H1 (cell line): Measurements from ENCODE around the gene GPHA2. TPM values are rescaled to one million over a fixed set of nuclear protein-coding genes. Genes with fewer than 3 reads are reported as not detected.

ENCODE experiments used
- CTCF ChIA-PET: fragments of 300-600 bp; sonication (Branson Sonifier 250); formaldehyde crosslinking; loops from one replicate; lab custom pipeline; 2021; ENCODE audit not compliant: partially characterized antibody; lab: Charles Lee
- POLR2A ChIA-PET: fragments of 300-600 bp; sonication (Branson Sonifier 250); formaldehyde crosslinking; loops from one replicate; lab custom pipeline; 2021; ENCODE audit warnings: inconsistent platforms; ENCODE audit not compliant: partially characterized antibody; lab: Charles Lee
- DNase-seq, 2 experiments: peaks; one replicate each; pipeline versions ENCODE4 v3.0.0 to v3.0.0-alpha.2; 2010 to 2022; ENCODE audit warnings: low spot score in 2 of 2, low read depth in 1 of 2, mixed read lengths in 1 of 2
- FAIRE-seq: peaks from 2 replicates; lab custom pipeline; 2011; peaks lifted over from hg19 to GRCh38; lab: Jason Lieb, UNC
- H2AFZ ChIP-seq: 2 replicates; pipeline ENCODE4 v1.8.1; 2012; ENCODE audit warnings: low read length, inconsistent platforms
- H2AK5ac ChIP-seq: 2 replicates; pipeline ENCODE4 v1.6.1; 2013; ENCODE audit warnings: low read depth, low read length
- H2BK120ac ChIP-seq: replicated peaks from 2 replicates; pipeline ENCODE3; 2013; ENCODE audit warnings: low read depth, low read length, inconsistent platforms
- H2BK12ac ChIP-seq: 2 replicates; pipeline ENCODE4 v1.6.1; 2013; ENCODE audit warnings: low read depth, low read length
- H2BK15ac ChIP-seq: 2 replicates; pipeline ENCODE4 v1.6.1; 2013; ENCODE audit warnings: low read length
- H2BK20ac ChIP-seq: 2 replicates; pipeline ENCODE4 v1.6.1; 2013; ENCODE audit warnings: low read length
- H2BK5ac ChIP-seq: 2 replicates; pipeline ENCODE4 v1.6.1; 2013; ENCODE audit warnings: low read depth, low read length
- H3K14ac ChIP-seq: 2 replicates; pipeline ENCODE4 v1.6.1; 2013; ENCODE audit warnings: inconsistent platforms; ENCODE audit not compliant: insufficient read length
- H3K18ac ChIP-seq: 2 replicates; pipeline ENCODE4 v1.6.1; 2013; ENCODE audit warnings: low read length; ENCODE audit errors: extremely low read depth
- H3K23ac ChIP-seq: 2 replicates; pipeline ENCODE4 v1.6.1; 2013; ENCODE audit warnings: inconsistent platforms; ENCODE audit not compliant: insufficient read length
- H3K23me2 ChIP-seq: 2 replicates; pipeline ENCODE4 v1.6.1; 2013; ENCODE audit warnings: low read depth, low read length
- H3K27ac ChIP-seq: 2 replicates; pipeline ENCODE4 v1.6.1; 2011; ENCODE audit warnings: low read depth, low read length, inconsistent platforms
- H3K27me3 ChIP-seq, 4 experiments: replicated peaks in 1 of 4; 1 replicate in 1 of 4; 2 replicates in 3 of 4; pipeline versions ENCODE4 v1.6.1 to v1.8.1; 2011 to 2013; ENCODE audit warnings: low read length in 3 of 4, mild to moderate bottlenecking in 3 of 4, inconsistent platforms in 2 of 4, mixed read lengths in 2 of 4, moderate library complexity in 1 of 4; ENCODE audit not compliant: control insufficient read depth in 3 of 4, insufficient read depth in 3 of 4; ENCODE audit errors: extremely low read depth in 1 of 4
- H3K36me3 ChIP-seq, 4 experiments: 2 replicates each; pipeline versions ENCODE4 v1.6.1 to v1.8.1; 2011 to 2013; ENCODE audit warnings: mild to moderate bottlenecking in 4 of 4, low read length in 3 of 4, moderate library complexity in 2 of 4, control low read depth in 1 of 4, inconsistent platforms in 1 of 4; ENCODE audit not compliant: insufficient read depth in 4 of 4, control insufficient read depth in 2 of 4
- H3K4ac ChIP-seq: replicated peaks from 2 replicates; pipeline ENCODE3; 2013; ENCODE audit warnings: low read length, low read depth, mixed read lengths, inconsistent platforms; ENCODE audit not compliant: insufficient read length
- H3K4me1 ChIP-seq, 4 experiments: replicated peaks in 1 of 4; 1 replicate in 1 of 4; 2 replicates in 3 of 4; pipeline versions ENCODE4 v1.6.1 to v1.8.1; 2011 to 2013; ENCODE audit warnings: low read length in 3 of 4, inconsistent platforms in 2 of 4, mixed read lengths in 1 of 4; ENCODE audit not compliant: insufficient read depth in 4 of 4, control insufficient read depth in 3 of 4
- H3K4me2 ChIP-seq, 2 experiments: 2 replicates each; pipeline versions ENCODE4 v1.6.1 to v1.8.1; 2011 to 2013; ENCODE audit warnings: low read depth in 2 of 2, low read length in 2 of 2, control low read depth in 1 of 2, inconsistent platforms in 1 of 2, mild to moderate bottlenecking in 1 of 2; ENCODE audit not compliant: insufficient read depth in 1 of 2
- H3K4me3 ChIP-seq, 4 experiments: fragments of 200-600, 300-600 bp in 1 of 4; sonication (generic), shearing (Covaris generic), sonication (Bioruptor Twin) in 1 of 4; 2 replicates each; pipeline versions ENCODE4 v1.5.1 to v1.8.1; 2011 to 2016; ENCODE audit warnings: low read length in 4 of 4, low read depth in 3 of 4, control low read depth in 2 of 4, inconsistent platforms in 2 of 4, mild to moderate bottlenecking in 2 of 4, mixed read lengths in 1 of 4, moderate library complexity in 1 of 4; ENCODE audit not compliant: insufficient read depth in 2 of 4; ENCODE audit errors: extremely low read depth in 1 of 4
- H3K56ac ChIP-seq: replicated peaks from 2 replicates; pipeline ENCODE3; 2013; ENCODE audit warnings: low read depth, mild to moderate bottlenecking, mixed read lengths, low read length, inconsistent platforms; ENCODE audit not compliant: insufficient read length
- H3K79me1 ChIP-seq: 2 replicates; pipeline ENCODE4 v1.6.1; 2013; ENCODE audit warnings: low read depth, low read length, control low read depth
- H3K79me2 ChIP-seq, 2 experiments: 2 replicates each; pipeline versions ENCODE4 v1.6.1 to v1.8.1; 2012 to 2013; ENCODE audit warnings: low read length in 2 of 2, mild to moderate bottlenecking in 2 of 2, inconsistent platforms in 1 of 2; ENCODE audit not compliant: insufficient read depth in 2 of 2, control insufficient read depth in 1 of 2
- H3K9ac ChIP-seq, 4 experiments: replicated peaks in 1 of 4; 1 replicate in 1 of 4; 2 replicates in 3 of 4; pipeline versions ENCODE4 v1.6.1 to v1.8.1; 2011 to 2013; ENCODE audit warnings: low read depth in 3 of 4, low read length in 3 of 4, control low read depth in 2 of 4, mild to moderate bottlenecking in 2 of 4, moderate library complexity in 2 of 4, inconsistent platforms in 1 of 4; ENCODE audit errors: extremely low read depth in 1 of 4
- H3K9me3 ChIP-seq, 2 experiments: 2 replicates each; pipeline versions ENCODE4 v1.6.1 to v1.8.1; 2012 to 2013; ENCODE audit warnings: mild to moderate bottlenecking in 2 of 2, moderate library complexity in 2 of 2, control low read depth in 1 of 2, inconsistent platforms in 1 of 2, low read depth in 1 of 2, low read length in 1 of 2, mixed read lengths in 1 of 2; ENCODE audit not compliant: insufficient read depth in 2 of 2
- H4K20me1 ChIP-seq, 2 experiments: replicated peaks in 1 of 2; 2 replicates each; pipeline versions ENCODE3 to v1.8.1; 2011 to 2013; ENCODE audit warnings: inconsistent platforms in 2 of 2, low read length in 2 of 2, mild to moderate bottlenecking in 1 of 2; ENCODE audit not compliant: insufficient read depth in 2 of 2, control insufficient read depth in 1 of 2
- H4K5ac ChIP-seq: 2 replicates; pipeline ENCODE4 v1.6.1; 2013; ENCODE audit warnings: low read length, low read depth, mixed read lengths, inconsistent platforms; ENCODE audit not compliant: insufficient read length
- H4K8ac ChIP-seq: 2 replicates; pipeline ENCODE4 v1.8.0; 2013; ENCODE audit warnings: mild to moderate bottlenecking, moderate library complexity, low read length, inconsistent platforms; ENCODE audit not compliant: insufficient read depth; ENCODE audit errors: extremely low read depth
- H4K91ac ChIP-seq: replicated peaks from 2 replicates; pipeline ENCODE3; 2013; ENCODE audit warnings: low read length, mixed read lengths, inconsistent platforms; ENCODE audit not compliant: insufficient read length
- CHD1 ChIP-seq: IDR thresholded peaks from 2 replicates; pipeline ENCODE4 v1.6.1; 2012; ENCODE audit warnings: low read depth, low read length, improper control_type of control experiment
- JUN ChIP-seq: IDR thresholded peaks from 2 replicates; pipeline ENCODE4 v1.6.1; 2011; ENCODE audit warnings: low read depth, mild to moderate bottlenecking, improper control_type of control experiment, low read length
- JUND ChIP-seq: IDR thresholded peaks from 2 replicates; pipeline ENCODE4 v1.6.1; 2011; ENCODE audit warnings: mild to moderate bottlenecking, improper control_type of control experiment, low read length
- MAFK ChIP-seq: IDR thresholded peaks from 2 replicates; pipeline ENCODE4 v1.6.1; 2012; ENCODE audit warnings: low read depth, mild to moderate bottlenecking, improper control_type of control experiment, low read length
- RNF2 ChIP-seq: fragments of 200-900, 300-1000 bp; sonication (generic); IDR thresholded peaks from 2 replicates; pipeline ENCODE4 v1.7.1; 2016; ENCODE audit warnings: borderline replicate concordance, low read depth, mild to moderate bottlenecking, antibody characterized with exemption, low read length; ENCODE audit not compliant: poor library complexity, severe bottlenecking; ENCODE audit errors: missing control alignments
- SAP30 ChIP-seq: fragments of 300-600 bp; sonication (generic); IDR thresholded peaks from 2 replicates; pipeline ENCODE4 v1.7.1; 2012; ENCODE audit warnings: low read length, moderate library complexity, mild to moderate bottlenecking, inconsistent platforms; ENCODE audit not compliant: insufficient read depth, insufficient replicate concordance
- SIX5 ChIP-seq: IDR thresholded peaks from 2 replicates; pipeline ENCODE4 v1.6.1; 2011; ENCODE audit warnings: mild to moderate bottlenecking, low read depth, low read length
- SRF ChIP-seq: IDR thresholded peaks from 2 replicates; pipeline ENCODE4 v1.6.1; 2011; ENCODE audit warnings: mild to moderate bottlenecking, low read depth, low read length, moderate library complexity
- SUZ12 ChIP-seq: fragments of 200-600 bp; sonication (generic); IDR thresholded peaks from 2 replicates; pipeline ENCODE4 v1.6.1; 2012; ENCODE audit warnings: mild to moderate bottlenecking, inconsistent platforms, low read length, moderate library complexity, mixed read lengths
- TAF1 ChIP-seq: IDR thresholded peaks from 2 replicates; pipeline ENCODE4 v1.6.1; 2011; ENCODE audit warnings: mild to moderate bottlenecking, low read depth, low read length
- TBP ChIP-seq: IDR thresholded peaks from 2 replicates; pipeline ENCODE4 v1.6.1; 2011; ENCODE audit warnings: low read depth, low read length, improper control_type of control experiment
- ZNF274 ChIP-seq: IDR thresholded peaks from 2 replicates; pipeline ENCODE4 v1.7.0; 2012; ENCODE audit warnings: low read length, borderline replicate concordance; ENCODE audit errors: extremely low read depth
- WGBS, 2 experiments: shearing (Covaris generic) in 1 of 2; methylation state at CpG; one replicate each; pipeline versions ENCODE4 v1.1.6 to v1.1.7; 2013 to 2015; ENCODE audit warnings: low lambda C conversion rate in 2 of 2, mixed read lengths in 2 of 2, inconsistent platforms in 1 of 2, low coverage in 1 of 2, missing lambda C conversion rate in 1 of 2; ENCODE audit not compliant: insufficient replicate concordance in 2 of 2, insufficient coverage in 1 of 2, insufficient read length in 1 of 2; ENCODE audit errors: extremely low coverage in 1 of 2, missing lambda C conversion rate in 1 of 2; 5-methylcytosine and 5-hydroxymethylcytosine counted together
- polyA plus RNA-seq, 7 experiments: library from polyadenylated mRNA; depleted of rRNA in 3 of 7; stranded (reverse) in 5 of 7; unstranded in 2 of 7; fragments of >200 nt in 5 of 7; fragments of 200-250 nt in 2 of 7; gene quantifications; 1 replicate in 5 of 7; 2 replicates in 1 of 7; 4 replicates in 1 of 7; pipeline versions ENCODE4 v1.2.1 to v1.2.3, GENCODE V29; 2011 to 2013; ENCODE audit warnings: missing spikeins in 2 of 7, mixed read lengths in 2 of 7
- total RNA-seq: library from RNA; stranded (reverse); fragmentation: NEBNext Ultra II Directional; extraction: Animal tissue kit (Norgen Biotek cat#: 25700); gene quantifications from 2 replicates; pipeline ENCODE4 v1.2.1, GENCODE V29; 2021
- TF ChIP-seq, protein P1 (sequence below): IDR thresholded peaks from 2 replicates; pipeline ENCODE4 v1.6.1; 2012; ENCODE audit warnings: low read length, inconsistent platforms

The GPHA2 gene
- total and polyA plus RNA-seq, 2 of the 8 experiments (the other 6 are each of a cell fraction or from before 2014, with no cell fraction given), result 0.97 to 4.4 TPM

DNA sequence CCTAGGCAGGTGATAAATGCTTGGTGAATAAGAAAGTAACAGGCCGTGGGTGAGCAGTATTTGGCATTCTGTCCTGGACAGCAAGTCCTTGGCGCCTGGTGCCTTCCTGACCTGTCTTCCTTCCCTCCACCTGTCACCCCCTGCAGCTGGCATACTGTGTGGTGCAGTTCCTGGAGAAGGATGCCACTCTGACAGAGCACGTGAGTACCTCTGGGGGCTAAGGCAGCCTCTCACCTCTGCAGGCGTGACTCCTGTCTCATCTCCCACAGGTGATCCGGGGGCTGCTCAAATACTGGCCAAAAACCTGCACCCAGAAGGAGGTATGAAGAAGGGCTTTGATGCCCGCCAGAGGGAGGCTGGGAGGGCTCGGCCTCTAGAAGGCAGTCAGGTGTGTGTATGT is 4.4 kb downstream of the GPHA2 start:
- FAIRE-seq, result no peak
- Histone ChIP-seq H2BK20ac (no peak overlapping the region), H3K4me2 (no peak overlapping the region), H2BK5ac (no peak overlapping the region), H2AFZ (no peak overlapping the region), H3K9ac (no peak overlapping the region), H3K9me3 (no peaks in the 10 kb centered on the region), H2BK12ac (no peak overlapping the region), H2AK5ac (no peak overlapping the region), H3K4ac (no peak overlapping the region), H3K56ac (no peak overlapping the region), H4K8ac (no peak overlapping the region), H3K23me2 (peaks cover 2% of the 10 kb centered on the region; the same call in 1 of the 2 replicates), H3K4me3 (no peak overlapping the region), H3K27ac (no peak overlapping the region), H2BK15ac (no peak overlapping the region), H3K18ac (no peak overlapping the region), H3K27me3 (no peaks in the 10 kb centered on the region; a peak in 1 of 7 replicates), H3K4me1 (peaks cover 1 to 14% (median 7%) of the 10 kb centered on the region in 4 experiments), H3K14ac (no peak overlapping the region), H3K79me2 (no peaks in the 10 kb centered on the region), H4K91ac (no peak overlapping the region), H3K36me3 (no peaks in the 10 kb centered on the region; a peak in 1 of 8 replicates), H3K23ac (no peak overlapping the region), H2BK120ac (no peak overlapping the region), H4K20me1 (peaks cover 0 to 4% of the 10 kb centered on the region in 2 experiments), H3K79me1 (no peaks in the 10 kb centered on the region), H4K5ac (no peak overlapping the region)
- CTCF ChIA-PET, result no interaction called here
- POLR2A ChIA-PET, result interaction anchor here (1.3 kb wide), 1 partner anchor 15 kb away, joined by 3 read pairs; no protein-coding TSS in a partner anchor
- 76% methylated on average over 7 of the region's 7 CpGs; no CpG with 5 or more reads in 1 of the 2 experiments for WGBS, 2 experiments
- DNase-seq, result no peak
- TF ChIP-seq SIX5 (no peak), SAP30 (no peak), RNF2 (no peak), TAF1 (no peak), SRF (no peak), TBP (no peak), ZNF274 (no peak), CHD1 (no peak), JUN (no peak), JUND (no peak), MAFK (no peak), SUZ12 (no peak)
- TF ChIP-seq, protein P1, sequence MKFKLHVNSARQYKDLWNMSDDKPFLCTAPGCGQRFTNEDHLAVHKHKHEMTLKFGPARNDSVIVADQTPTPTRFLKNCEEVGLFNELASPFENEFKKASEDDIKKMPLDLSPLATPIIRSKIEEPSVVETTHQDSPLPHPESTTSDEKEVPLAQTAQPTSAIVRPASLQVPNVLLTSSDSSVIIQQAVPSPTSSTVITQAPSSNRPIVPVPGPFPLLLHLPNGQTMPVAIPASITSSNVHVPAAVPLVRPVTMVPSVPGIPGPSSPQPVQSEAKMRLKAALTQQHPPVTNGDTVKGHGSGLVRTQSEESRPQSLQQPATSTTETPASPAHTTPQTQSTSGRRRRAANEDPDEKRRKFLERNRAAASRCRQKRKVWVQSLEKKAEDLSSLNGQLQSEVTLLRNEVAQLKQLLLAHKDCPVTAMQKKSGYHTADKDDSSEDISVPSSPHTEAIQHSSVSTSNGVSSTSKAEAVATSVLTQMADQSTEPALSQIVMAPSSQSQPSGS, result no peak
